Activated CD4-positive, alpha-beta T cell treated with anti-CD3 and anti-CD28 coated beads, Interleukin-2, amount 50 U/mL, for 48 hours (primary cell): Measurements from ENCODE around the gene NR1H2.

Experiments
- DNase-seq, 2 experiments: peaks; one replicate each; pipeline ENCODE4 v3.0.0-alpha.2; 2020

The NR1H2 gene

DNA sequence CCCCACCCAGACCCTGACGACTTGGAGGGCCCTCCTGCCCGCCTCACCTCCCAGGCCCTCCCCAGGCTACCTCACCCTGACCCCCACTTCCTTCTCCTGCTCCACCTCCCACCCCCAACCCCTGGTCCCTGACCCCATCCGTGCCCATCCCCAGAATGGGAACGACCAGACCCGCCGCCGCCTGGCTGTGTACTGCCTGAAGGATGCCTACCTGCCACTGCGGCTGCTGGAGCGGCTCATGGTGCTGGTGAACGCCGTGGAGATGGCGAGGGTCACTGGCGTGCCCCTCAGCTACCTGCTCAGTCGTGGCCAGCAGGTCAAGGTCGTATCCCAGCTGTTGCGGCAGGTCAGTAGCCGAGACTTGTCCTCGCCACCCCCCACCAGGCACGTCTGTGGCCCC lies 30.6 kb downstream of the NR1H2 start:
- DNase-seq = no peak

DNA sequence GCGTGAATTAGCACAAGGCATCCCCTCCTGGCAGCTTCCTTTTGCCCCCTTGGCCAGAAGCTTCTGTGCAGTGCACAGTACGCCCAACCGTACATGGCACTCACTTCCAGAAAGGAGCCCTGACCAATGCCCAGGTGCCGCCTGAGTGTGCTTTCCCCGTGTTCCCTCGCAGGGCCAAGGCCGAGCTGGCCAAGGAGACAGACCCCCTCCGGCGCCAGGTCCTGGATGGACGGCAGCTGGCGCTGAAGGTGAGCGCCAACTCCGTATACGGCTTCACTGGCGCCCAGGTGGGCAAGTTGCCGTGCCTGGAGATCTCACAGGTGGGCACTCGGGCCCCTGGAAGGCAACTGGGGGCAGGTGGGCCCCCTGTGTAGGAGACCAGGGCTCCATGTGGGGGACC lies 33.1 kb downstream of the NR1H2 start:
- DNase-seq = no peak

DNA sequence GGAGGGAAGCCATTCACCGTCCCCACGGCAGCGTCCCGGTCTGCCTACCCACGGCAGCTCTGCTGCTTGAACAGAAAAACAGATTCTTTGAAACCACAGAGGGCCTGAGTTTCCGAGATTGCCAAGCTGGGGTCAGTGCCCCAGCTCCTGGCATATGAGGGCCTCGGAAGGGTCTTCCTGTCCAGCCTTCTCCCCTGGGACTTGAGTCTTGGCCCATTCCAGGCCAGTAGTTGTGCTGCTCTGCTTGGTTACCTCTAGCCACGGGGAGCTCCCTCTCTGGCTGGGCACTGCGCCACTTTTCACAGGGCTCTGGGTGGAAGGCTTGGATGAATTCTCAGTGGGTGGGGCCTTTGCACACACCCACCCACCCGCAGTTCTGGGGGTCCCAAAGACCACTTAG lies 33.9 kb downstream of the NR1H2 start:
- DNase-seq = no peak

DNA sequence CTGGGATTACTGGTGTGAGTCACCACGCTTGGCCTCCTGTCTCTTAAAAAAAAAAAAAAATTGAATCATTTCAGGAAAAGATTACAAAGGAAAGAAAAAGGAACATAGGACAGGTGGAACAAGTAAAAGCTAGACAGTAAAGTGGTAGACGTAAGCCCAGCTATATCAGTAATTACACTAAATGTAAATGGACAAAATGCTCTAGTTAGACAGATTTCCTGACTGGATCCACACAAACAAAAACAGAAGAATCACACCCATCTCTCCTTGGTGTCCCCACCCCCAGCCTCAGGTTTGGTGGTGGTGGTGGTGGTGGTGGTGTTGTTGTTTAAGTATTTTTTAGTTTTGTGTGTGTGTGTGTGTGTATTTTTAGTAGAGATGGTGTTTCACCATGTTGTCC lies 36.2 kb downstream of the NR1H2 start:
- no peak for DNase-seq

DNA sequence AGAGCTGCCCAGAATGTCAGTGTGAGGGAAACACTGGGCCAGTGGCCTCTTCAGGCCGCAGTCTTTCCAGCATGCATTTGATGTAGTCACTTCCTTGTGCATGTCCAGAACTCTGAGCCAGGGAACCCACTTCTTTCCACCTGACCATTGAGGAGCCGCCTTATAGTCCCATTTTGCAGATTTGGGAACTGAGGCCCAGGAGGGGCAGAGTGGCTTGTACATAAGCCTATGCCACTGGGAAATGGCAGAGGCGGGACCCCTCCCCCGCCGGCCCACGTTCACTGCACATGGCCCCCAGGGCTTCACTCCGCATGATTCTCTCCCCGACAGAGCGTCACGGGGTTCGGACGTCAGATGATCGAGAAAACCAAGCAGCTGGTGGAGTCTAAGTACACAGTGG lies 36.8 kb downstream of the NR1H2 start:
- DNase-seq = no peak

DNA sequence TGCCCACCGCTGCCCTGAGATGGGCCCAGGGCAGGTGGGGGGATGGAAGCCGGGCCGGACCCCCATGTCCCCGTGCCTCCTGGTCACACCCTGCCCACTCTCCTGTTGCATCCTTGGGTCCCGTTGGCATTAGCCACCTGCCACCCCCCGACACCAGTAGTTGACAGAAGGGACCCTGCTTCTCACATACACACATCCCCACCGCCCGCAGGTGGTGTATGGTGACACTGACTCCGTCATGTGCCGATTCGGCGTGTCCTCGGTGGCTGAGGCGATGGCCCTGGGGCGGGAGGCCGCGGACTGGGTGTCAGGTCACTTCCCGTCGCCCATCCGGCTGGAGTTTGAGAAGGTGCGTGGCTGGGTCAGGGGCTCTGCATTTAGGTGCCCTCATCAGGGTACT lies 37.3 kb downstream of the NR1H2 start:
- DNase-seq = no peak

DNA sequence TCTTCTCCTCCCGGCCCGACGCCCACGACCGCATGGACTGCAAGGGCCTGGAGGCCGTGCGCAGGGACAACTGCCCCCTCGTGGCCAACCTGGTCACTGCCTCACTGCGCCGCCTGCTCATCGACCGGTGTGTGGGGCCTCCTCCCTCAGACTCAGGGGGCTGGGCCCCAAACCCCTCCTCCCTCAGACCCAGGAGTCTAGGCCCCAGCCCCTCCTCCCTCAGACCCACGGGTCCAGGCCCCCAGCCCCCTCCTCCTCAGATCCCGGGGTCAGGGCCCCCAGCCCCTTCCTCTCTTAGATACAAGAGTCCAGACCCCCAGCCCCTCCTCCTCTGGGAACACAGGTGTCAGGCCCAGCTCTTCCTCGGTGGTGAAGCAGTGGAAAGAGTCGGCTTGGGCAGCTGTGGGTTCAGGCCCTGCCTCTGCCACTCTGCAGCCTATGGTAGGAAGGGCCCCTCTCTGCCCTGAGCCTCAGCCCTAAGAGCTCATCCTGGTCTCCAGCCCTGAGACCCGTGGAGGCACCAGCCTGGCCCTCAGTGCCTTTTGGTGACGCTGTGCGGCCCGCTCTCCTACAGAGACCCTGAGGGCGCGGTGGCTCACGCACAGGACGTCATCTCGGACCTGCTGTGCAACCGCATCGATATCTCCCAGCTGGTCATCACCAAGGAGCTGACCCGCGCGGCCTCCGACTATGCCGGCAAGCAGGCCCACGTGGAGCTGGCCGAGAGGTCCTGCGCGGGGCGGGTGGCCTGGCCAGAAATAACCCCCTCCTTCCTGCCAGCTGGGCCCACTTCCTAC lies 38.8 kb downstream of the NR1H2 start:
- peak; percentile 82 to 85 for DNase-seq

DNA sequence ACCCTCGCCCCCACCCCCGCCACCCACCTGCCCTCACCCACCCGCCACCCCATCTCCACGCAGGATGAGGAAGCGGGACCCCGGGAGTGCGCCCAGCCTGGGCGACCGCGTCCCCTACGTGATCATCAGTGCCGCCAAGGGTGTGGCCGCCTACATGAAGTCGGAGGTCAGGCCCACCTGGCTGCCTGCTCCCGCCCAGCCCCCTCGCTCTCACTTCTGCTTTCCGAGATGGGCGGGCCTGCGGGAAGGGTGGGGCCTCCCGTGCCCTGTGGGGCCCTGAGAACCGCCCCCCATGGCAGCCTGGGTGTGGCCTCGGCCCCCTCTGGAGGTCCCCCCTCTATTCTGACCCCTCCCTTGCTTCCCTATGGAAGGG lies 39.4 kb downstream of the NR1H2 start:
- no peak for DNase-seq

DNA sequence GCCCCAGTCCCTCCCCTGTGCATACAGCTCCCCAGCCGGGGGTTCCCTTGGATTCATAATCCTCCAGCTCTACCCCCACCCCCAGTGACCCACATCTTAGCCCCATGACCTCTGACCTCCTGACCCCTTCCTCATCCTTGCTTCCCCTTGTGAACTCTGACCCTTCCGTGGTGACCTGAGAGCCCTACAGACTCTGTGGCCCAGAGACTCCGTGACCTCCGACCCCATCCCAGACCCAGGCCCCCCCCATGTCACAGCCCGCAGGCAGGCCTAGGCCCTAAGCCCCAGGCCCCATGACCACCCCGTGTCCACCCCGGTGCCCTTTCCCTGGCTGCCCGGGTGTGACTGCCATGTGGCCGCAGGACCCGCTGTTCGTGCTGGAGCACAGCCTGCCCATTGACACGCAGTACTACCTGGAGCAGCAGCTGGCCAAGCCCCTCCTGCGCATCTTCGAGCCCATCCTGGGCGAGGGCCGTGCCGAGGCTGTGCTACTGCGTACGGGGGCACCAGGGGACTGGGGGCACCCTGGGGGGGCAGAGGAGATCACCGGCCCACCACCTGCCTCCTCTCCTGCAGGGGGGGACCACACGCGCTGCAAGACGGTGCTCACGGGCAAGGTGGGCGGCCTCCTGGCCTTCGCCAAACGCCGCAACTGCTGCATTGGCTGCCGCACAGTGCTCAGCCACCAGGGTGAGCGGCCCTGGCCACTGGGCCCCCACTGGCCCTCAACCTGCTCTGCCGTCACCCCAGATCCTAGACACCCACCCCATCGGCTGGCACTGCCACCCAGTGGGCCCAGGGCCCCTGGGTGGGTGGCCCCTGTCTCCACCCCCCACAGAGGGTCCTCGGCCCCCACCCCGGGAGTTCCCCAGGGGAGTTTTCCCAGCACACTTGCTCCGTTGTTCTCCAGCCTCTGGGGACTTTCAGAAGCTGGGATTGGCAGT lies 40.0 kb downstream of the NR1H2 start:
- no peak for DNase-seq

DNA sequence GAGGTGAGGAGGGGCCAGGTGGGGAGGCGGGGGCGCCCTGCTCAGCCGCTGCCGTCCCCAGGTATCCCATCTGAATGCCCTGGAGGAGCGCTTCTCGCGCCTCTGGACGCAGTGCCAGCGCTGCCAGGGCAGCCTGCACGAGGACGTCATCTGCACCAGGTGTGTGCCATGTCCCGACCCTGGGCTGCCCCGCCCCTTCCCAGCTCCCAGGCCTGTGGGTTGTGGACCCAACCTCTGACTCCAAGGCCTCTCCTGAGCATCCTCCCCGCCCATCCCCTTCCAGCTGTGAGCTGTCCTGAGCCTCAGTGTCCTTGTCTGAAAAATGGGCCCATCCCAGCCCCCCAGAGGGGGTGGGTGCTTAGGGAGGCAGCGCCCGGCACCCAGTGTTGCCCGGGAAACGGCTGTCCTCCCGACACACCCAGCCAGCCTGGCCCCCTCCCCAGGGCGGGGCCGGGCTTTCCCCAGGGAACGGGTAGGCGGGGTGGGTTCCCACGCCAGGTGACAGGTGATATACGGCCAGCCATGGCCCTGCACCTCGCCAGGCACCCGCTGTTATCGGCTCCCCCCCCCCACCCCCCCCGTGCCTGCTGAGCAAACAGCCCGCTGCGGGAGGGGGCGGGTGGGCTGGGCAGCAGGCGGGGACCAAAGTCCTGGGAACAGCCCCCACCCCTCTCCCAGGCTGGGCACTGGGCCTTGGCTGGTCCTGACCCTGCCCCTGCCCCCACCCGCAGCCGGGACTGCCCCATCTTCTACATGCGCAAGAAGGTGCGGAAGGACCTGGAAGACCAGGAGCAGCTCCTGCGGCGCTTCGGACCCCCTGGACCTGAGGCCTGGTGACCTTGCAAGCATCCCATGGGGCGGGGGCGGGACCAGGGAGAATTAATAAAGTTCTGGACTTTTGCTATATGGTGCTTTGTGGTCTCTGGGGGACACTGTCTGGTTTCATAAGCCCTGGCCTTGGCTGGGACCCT lies 41.1 kb downstream of the NR1H2 start:
- no peak for DNase-seq

DNA sequence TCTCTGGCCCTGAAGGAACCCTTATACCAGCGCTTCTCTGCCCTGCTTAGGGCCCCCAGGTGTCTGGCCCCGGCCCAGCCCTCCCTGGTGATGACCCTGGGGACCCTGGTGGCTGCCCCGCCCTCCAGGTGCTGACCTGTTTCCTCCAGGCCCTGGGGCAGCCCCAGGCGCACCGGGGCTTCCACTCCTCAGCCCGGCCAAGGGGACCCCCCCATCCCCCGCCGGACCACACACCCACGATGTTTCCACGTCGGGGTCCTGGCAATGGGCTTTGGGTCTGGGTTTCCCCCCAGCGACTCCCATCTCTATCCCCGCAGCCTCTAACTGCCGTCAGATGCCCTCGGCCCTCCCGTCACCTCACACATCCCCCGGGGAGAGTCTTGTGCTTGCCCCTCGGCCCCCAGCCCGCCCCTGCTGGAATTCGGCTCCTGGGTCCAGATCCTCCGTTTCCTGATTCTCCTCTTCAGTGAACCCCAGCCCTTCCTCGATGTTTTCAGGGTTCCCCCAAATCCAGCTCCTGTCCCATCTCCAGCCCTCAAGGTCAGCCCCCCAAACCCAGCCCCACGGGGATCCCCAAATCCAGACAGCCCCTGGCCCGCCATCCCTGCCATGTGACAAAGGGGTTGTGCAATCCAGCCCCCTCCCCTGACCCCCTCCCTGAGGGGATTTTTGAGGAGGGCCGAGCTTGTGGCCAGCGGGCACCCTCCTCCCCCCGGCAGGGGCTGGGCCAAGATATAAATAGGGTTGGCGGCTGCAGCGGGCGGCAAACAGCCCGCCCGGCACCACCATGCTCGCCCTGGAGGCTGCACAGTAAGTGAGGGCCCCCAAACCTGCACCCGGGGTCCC lies 42.1 kb downstream of the NR1H2 start, which contains the start of gene SPIB:
Gene SPIB, plus strand, starts transcription at position 763 of the 846 bp plus-strand sequence. Its CDS starts 25 bp downstream, at position 788.
- DNase-seq = no peak

DNA sequence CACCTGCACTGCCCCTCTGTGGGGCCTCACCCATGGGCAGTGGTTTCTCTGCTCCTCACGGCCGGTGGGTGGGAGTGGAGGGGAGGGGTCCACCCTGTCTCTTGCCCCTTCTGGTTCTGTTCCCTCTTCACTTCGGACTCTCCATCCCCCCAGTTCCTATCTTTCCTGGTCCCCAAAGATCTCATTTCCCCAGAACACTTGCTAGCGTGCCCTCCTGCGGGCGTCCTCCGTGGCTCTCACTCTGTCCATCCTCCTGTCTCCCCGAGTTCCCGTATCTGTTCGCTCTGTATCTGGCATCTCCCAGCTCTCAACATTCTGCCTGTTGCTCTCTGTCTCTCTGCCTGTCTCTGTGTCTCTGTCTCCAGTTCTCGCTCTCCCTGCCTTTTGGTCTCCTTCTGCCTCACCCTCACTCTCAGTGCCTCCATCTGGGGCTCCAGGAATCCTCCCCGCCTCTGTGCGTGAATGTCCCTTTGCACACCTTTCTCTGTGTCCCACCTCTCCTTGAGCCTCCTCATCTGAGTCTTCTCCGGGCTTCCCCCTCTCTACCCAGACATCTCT lies 42.8 kb downstream of the NR1H2 start:
- no peak for DNase-seq

DNA sequence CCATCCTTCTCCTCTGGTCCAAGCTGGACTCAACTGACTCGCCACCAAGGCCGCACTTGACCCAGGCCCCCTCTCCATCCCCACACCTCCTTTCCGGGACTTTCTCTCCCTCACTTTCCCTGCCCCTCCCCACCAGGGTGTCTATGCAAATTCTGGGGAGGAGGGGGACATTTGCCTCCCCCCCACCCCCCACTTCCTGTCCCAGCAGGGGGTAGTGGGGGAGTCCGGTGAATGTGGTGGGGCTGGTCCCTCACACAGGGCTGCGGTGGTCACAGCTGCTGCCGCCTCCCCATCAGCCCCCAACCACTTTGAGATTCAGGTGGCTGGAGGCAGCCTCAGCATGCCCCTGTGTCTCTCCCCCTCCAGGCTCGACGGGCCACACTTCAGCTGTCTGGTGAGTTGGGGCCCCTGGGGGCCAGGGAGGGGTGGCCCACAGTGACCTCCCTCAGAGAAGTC lies 43.4 kb downstream of the NR1H2 start:
- DNase-seq = no peak

DNA sequence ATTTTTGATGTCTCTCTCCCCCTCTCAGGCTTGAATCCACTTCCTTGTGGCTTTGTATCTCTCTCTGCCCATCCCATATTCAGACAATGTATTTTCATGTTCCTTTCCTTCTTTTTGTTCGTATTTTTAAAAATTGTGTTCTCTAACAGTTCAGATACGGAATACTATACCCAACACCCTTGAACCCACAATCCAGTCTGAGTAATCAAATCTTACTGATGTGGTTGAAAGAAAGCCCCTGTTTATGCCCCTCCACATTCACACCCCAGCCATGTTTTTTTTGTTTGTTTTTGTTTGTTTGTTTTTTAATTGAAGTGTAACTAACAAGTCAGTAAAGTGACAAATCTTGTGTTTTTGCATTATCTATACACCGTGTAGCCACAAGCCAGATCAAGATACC lies 43.9 kb downstream of the NR1H2 start:
- no peak for DNase-seq

DNA sequence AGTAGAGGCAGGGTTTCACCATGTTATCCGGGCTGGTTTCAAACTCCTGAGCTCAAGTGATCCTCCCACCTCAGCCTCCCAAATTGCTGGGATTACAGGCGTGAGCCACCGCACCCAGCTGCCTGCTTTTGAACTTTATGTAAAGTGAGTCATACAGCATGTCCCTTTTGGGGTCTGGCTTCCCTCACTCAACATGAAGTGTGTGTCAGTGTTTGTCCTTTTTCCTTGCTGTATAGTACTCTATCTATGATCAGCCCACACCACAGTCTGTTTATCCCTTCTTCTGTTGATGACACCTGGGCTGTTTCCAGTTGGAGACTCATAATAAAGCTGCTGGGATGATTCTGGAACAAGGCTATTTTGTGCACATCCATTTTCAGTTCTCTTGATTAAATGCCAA lies 44.6 kb downstream of the NR1H2 start:
- DNase-seq = no peak

DNA sequence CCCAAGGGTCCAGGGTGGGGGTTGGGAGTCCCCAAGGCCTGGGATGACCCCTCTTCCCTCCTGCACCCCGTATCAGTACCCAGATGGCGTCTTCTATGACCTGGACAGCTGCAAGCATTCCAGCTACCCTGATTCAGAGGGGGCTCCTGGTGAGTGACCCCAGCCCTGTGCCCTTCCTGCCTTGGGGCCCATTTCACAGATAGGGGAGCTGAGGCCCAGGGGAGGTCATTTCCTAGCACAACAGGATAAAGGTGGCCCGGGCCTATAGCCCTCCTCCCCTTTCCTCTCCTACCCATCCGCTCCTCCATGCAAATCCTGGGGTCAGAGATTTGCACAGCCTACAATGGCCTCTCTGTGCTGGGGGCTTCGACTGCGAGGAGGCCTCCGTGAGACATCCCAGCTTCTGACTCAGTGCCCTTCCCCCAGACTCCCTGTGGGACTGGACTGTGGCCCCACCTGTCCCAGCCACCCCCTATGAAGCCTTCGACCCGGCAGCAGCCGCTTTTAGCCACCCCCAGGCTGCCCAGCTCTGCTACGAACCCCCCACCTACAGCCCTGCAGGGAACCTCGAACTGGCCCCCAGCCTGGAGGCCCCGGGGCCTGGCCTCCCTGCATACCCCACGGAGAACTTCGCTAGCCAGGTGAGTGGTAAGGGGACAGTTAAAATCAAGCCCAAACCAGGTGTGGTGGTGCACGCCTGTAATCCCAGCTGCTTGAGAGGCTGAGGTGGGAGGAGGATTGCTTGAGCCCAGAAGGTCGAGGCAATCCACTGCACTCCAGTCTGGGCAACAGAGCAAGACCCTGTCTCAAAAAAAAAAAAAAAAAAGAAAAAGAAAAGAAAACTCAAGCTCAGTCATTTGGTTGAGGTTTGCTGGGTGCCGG lies 46.4 kb downstream of the NR1H2 start:
- DNase-seq = no peak

DNA sequence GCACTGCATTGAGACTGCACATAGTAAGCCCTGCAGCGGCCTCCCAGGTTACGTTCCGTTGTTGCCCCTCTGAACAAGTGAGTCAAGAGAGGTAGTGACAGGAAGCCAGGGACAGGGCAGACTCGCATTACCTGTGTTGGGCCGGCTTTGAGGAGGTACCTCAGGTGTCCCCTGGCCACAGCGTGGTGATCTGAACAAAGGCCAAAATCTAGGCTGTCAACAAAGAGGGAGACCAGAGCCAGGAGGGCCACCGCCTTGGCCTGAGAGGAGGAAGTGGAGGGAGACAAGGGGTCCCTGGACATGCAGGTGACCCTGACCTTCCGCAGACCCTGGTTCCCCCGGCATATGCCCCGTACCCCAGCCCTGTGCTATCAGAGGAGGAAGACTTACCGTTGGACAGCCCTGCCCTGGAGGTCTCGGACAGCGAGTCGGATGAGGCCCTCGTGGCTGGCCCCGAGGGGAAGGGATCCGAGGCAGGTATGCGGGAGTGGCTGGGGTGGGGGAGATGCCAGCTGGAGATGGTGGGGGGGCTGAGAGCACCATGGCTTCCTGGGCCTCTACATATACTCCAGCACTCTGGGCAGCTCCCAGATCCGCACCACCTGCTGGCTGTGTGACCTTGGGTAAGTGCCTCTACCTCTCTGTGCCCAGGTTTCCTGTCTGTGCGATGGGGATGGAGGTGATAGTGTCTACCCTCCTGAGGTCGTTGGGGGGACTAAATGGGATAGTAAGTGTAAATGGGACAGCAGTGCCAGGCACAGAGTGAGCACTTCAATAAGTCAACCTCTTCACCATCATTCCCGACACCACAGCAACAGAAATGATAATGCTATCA lies 47.2 kb downstream of the NR1H2 start:
- no peak for DNase-seq

DNA sequence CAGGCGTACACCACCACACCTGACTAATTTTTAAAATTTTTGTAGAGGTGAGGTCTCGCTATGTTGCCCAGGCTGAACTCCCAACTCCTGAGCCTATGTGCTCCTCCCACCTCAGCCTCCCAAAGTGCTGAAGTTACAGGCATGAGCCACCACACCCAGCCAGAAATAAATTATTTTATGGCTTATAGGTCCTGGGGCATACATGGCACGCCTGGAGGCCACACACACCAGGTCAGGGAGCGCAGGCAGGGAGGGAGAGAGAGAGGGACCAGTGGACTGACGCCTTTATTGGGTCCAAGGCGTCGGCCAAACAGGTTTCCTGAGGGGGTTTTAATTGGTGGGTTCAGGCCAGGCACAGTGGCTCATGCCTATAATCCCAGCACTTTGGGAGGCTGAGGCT lies 49.3 kb downstream of the NR1H2 start:
- DNase-seq = no peak

DNA sequence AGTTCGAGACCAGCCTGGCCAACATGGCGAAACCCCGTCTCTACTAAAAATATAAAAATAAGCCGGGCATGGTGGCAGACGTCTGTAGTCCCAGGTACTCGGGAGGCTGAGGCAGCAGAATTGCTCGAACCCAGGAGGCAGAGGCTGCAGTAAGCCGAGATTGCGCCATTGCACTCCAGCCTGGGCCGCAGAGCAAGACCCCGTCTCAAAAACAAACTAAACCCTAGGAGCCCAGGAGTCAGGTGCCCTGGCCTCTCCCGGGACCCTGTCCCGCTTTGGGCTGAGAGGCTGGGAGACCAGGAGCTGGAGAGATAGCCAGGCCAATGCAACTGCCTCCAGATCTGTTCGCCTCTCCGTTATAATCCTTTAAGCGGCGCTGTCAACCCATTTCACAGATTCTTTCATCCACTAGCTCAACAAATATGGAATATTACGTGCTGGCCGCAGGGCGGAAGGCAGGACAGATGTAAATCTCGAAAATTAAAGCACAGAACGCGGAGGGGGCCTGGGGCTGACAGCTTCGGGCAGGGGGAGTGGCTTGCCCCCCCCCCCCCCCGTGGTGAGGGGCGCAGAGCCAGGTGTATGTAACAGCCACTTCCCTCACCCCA lies 51.2 kb downstream of the NR1H2 start:
- DNase-seq = no peak
